HS-27A (cell line): Measurements from ENCODE around the gene KRT33B.
"Not testable (repeated sequence)": the region's sequence is repeated elsewhere in the genome, so short reads cannot be mapped to it uniquely, and the experiment has no call there.

Experiments used
- DNase-seq: peaks from one replicate; pipeline ENCODE4 v3.0.0-alpha.2; 2012; ENCODE audit warnings: low read depth, missing footprints

Gene KRT33B

GRCh38 chr17:41346421-41346820, 23.2 kb downstream of the KRT33B start:
- not testable (repeated sequence) for DNase-seq

DNA sequence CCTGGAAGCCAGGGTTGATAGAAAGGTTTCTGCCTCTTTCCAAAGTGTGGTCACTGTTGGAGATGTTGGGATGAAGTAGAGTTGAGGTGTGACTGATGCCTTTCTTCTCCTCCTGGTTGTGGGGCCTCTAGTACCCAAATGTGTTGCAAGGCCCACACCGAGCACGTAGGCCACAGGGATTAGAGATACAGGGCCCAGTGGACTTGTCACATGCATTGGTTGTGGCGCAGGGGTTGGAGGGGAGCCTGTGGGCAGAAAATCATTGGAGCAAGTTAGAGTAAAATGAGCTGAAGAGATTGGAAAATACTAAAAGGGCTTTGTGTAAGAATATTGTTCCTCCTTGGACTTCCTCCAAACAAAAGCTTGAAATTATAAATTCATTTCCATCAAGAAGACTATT, 23.6 kb downstream of the KRT33B start:
- DNase-seq: no peak

GRCh38 chr17:41343029-41343428, 26.6 kb downstream of the KRT33B start:
- no peak for DNase-seq

DNA sequence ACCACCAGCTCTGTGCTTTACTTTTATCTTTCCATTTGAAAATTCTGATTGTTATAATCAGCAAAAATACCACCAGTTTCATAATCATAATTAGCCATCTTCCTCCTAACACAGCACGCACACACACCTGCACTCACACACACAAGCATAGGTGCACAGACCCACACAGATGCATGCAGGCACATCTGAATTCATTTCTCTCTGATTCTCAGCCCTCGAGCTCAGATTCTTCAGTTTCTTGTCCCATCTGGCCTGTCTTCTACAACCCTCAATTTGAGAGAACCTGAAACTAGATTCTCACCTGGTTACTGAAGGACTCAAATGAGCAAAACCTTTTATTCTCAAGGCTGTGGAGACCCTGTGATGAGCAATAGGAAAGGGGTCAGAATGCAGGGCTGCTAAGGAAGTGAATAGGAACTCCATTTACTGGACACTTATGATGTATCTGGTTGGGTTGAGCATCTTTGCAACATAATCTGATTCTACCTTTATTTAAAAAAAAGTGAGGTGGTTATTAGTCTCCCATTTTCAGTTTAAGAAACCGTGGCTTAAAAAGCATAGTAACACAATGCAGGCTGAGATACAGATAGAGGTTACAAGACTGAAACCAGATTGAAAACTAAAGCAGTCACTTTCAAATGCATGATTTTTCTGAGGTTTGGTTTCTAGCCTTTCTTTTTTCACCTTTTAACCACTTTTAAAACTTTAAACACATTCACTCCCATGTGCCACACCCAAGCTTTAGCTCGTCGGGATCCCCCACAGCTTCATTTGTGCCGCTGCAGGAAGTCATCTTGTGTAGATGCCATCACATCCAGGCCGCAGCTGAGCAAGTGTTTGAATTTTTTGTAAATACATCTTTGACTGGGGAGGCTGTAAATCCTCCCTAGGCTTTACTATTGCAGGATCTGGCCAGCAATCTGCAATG, 28.4 kb downstream of the KRT33B start:
- no peak for DNase-seq

- DNase-seq: no peak
Observed at GRCh38 chr17:41340494-41340893, 29.1 kb downstream of the KRT33B start.

DNA sequence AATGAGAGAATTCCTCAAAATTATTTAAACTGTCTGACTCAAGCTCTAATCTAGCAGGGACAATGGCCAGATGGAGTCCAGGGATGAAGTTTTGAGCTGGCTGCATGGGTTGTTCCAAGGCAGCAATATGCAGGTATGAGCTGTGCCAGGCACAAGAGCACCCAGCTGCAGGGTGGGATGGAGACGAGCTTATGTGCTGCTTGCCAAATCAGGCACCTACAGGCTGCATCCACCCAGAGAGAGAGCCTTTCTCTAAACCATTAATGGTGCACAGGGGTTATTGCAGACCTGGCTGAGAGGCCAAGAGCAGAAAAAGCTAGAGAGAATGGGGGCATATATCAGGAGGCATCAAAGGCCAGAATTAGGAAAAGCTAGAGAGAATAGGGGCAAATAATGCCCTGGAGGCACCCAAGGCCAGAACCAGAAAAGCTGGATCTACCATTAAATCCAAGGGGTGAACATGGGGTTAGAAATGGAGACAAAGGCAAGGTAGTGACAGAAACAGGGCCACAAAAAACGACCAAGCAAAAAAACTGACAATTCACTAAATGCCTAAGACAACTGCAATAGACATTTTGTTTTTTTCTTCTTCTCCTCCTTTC, 29.9 kb downstream of the KRT33B start:
- DNase-seq: no peak

DNA sequence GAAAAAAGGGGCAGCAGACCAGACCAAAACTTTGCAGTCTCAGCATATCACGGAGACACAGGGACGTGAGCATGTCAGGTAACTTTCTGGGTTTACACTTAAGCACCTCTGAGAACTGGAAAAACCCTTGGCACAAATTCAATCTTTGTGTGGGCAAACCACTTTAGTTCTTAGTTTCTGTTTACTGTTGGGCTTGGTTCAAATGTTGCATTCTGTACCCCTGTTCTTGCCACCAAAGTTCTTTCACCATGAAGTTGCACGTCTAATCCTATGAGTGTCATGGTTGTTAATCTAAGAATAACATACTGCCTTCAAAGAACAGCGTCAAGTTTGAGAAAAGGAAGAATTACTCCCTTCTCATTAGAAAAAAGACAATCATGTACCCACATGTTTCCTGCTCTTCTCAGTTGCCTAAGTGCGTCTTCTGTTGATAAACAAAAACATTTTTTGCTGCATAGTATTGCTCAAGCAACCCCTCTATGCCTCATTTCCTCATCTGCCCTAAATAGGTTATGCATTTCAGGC, 30.6 kb downstream of the KRT33B start:
- no peak for DNase-seq

DNA sequence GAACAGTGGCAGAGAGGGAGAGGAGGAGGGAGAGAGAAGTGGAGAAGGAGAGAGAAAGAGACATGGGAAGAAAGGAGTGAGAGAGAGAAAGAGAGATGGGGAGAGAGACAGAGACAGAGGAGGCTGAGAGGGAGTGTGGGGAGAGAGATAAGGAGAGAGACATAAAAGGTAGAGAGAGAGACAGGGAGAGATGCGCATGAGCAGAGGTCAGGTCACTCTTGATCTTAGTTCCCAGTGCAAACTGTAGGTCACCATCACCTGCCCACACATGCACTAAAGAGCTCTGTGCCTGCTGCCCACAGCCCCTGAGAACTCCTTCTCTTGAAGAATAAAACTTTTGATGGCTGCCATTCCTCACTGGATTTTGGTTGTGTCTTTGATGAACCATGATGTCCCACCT, 33.9 kb downstream of the KRT33B start:
- DNase-seq: no peak

- DNase-seq: no peak
Observed at GRCh38 chr17:41334385-41335305, 35.0 kb downstream of the KRT33B start.

GRCh38 chr17:41333836-41334235, 35.8 kb downstream of the KRT33B start:
- no peak for DNase-seq

- no peak for DNase-seq
Observed at GRCh38 chr17:41333098-41333497, 36.5 kb downstream of the KRT33B start.

GRCh38 chr17:41332239-41332638, 37.4 kb downstream of the KRT33B start:
- DNase-seq: no peak

DNA sequence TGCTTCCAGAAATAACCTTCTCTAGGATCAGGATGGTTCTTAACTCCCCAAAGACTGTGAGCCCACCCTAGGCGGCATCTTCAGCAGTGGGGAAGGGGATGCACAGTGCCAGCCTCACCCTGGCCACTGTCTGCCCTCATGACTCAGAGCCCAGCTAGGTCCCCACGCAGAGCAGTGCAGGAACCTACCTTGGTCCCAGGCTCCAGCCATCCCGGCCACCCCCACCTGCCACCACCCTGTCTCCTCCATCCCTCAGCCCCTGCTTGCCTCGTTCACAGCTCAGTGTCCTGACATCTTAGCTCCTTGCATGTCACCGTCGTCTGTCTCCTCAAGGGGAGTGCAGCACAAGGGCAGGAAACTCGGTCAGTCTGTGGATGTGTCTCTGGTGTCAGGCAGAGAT, 38.0 kb downstream of the KRT33B start:
- no peak for DNase-seq

- peak; percentile 43 for DNase-seq
Observed at GRCh38 chr17:41329279-41329948, 40.2 kb downstream of the KRT33B start.

GRCh38 chr17:41328207-41328606, 41.4 kb downstream of the KRT33B start:
- DNase-seq: no peak

- DNase-seq: no peak
Observed at GRCh38 chr17:41327411-41328120, 42.0 kb downstream of the KRT33B start.

DNA sequence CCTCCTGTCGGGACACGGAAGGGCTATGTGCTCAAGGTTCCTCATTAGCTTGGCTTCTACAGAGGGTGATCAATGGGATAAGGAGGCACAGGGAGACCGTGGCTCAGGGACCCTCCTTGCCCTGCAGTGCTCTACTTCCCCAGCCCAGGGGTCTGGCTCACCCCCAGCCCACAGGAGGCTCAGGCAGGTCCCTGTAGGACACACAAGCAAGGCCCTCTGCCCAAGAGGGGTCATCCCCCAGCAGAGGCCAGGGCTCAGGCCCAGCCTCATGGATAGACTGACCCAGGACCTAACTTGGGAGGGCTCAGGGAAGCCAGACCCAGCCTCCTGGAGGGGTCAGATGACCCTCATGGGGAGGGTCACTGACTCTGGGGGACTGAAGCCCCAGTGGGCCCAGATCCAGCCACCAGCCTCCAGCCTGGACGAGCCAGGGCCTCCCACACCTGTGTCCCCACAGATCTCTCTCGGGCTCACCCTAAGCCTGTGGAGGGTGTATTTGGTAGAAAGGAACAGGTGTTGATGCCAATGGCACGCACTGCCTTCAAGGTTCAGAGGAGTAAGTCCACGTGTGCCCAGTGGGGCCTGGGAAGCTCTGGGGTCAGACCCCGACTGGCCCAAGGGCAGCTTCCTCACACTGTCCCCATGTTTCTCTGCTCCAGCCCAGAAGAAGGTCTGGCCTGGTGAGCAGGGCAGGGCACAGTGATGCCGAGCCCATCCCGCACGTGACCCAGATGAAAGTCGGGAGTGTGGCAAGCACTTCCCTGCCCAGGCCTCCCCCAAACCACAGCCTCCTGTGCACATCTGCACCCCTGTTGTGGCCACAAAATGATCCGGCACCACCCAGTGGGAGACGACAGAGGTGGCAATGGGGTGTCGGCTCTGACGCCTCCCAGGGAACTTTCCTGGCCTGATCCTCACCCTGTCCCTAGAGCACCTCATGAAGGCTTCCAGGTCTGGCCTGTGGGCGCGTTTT, 43.2 kb downstream of the KRT33B start:
- DNase-seq: no peak

DNA sequence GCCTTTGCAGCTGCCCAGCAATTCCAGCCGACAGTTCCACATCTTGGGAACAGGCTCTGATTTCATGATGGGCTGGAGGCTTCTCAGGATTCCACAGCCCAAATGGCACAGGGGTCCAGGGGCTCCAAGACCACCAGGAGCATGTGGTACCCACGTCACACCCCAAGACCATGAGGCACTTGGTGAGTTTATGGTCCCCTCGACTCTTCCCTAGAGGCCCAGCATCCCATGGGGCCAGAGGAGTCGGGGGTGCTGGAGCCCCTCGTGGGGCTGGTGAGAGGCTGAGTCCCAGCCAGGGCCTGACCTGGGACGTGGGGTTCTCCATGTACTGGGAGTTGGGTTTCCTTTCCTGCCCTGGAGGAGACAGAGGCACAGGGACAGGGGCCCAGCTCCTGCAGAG, 44.0 kb downstream of the KRT33B start:
- DNase-seq: no peak

DNA sequence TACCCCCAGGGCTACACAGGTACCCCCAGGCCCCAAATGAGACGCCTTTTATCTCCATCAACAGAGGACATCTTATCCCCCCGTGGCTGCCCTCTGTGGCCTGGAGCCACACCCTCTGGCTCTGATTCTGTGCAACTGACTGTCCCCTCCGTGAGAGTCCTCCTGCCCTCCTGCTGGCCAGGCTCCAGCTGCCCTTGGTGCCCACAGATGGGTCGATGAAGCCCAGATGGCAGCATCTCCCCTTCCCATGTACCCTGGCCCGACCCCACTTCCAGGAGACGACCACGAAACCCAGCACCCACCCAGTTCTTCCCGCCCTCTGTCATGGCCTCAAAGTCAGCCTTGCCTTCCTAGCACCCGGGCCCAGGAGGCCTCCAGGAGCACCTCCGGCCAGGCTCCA, 44.5 kb downstream of the KRT33B start:
- DNase-seq: no peak
